Stomach smooth muscle (tissue), 2 donors: Measurements from ENCODE around the gene SPNS1.
"Not testable (repeated sequence)": the region's sequence is repeated elsewhere in the genome, so short reads cannot be mapped to it uniquely, and the experiment has no call there.

Source experiments
- H3K27ac ChIP-seq: one replicate; pipeline ENCODE4 v1.7.0; 2013; ENCODE audit warnings: mild to moderate bottlenecking, low read length, inconsistent platforms
- H3K27me3 ChIP-seq, 2 donors: one replicate each; pipeline ENCODE4 v1.7.0; 2013; ENCODE audit warnings: low read length in 2 of 2; ENCODE audit not compliant: insufficient read depth in 2 of 2, control insufficient read depth in 1 of 2
- H3K36me3 ChIP-seq, 2 donors: one replicate each; pipeline ENCODE4 v1.7.0; 2013; ENCODE audit warnings: low read length in 2 of 2; ENCODE audit not compliant: control insufficient read depth in 2 of 2, insufficient read depth in 2 of 2
- H3K4me1 ChIP-seq: one replicate; pipeline ENCODE4 v1.7.0; 2013; ENCODE audit warnings: low read length; ENCODE audit not compliant: control insufficient read depth, insufficient read depth
- H3K4me3 ChIP-seq, 2 donors: one replicate each; pipeline ENCODE4 v1.7.0; 2013; ENCODE audit warnings: low read length in 2 of 2
- H3K9ac ChIP-seq, 2 donors: one replicate each; pipeline ENCODE4 v1.7.0; 2013; ENCODE audit warnings: low read length in 2 of 2, mild to moderate bottlenecking in 1 of 2
- H3K9me3 ChIP-seq, 2 donors: one replicate each; pipeline ENCODE4 v1.7.0; 2013; ENCODE audit warnings: low read length in 2 of 2; ENCODE audit not compliant: control insufficient read depth in 2 of 2
- donor health status: healthy.
- donor health status: Pancreatic carcinoma.

SPNS1 gene

GRCh38 chr16:28958836-28959235 lies 15.7 kb upstream of the SPNS1 start:
- Histone ChIP-seq H3K36me3 (peaks cover 44 to 52% of the 10 kb centered on the region in 2 donors), H3K9ac (no peak overlapping the region), H3K9me3 (no peaks in the 10 kb centered on the region), H3K4me1 (no peaks in the 10 kb centered on the region), H3K27me3 (no peaks in the 10 kb centered on the region), H3K4me3 (no peak overlapping the region), H3K27ac (no peak overlapping the region)

GRCh38 chr16:28964072-28964471 lies 10.5 kb upstream of the SPNS1 start:
- H3K36me3 ChIP-seq, result peaks cover 24 to 39% of the 10 kb centered on the region in 2 donors
- H3K9me3 ChIP-seq, result no peaks in the 10 kb centered on the region
- no peak overlapping the region for H3K4me3 ChIP-seq
- no peak overlapping the region for H3K27ac ChIP-seq
- no peaks in the 10 kb centered on the region for H3K4me1 ChIP-seq
- H3K9ac ChIP-seq, result no peak overlapping the region
- H3K27me3 ChIP-seq, result no peaks in the 10 kb centered on the region

GRCh38 chr16:28964496-28964895 lies 10.1 kb upstream of the SPNS1 start:
- H3K4me1 ChIP-seq, result no peaks in the 10 kb centered on the region
- no peak overlapping the region for H3K4me3 ChIP-seq
- peaks cover 22 to 35% of the 10 kb centered on the region in 2 donors for H3K36me3 ChIP-seq
- no peak overlapping the region for H3K9ac ChIP-seq
- H3K27ac ChIP-seq, result no peak overlapping the region
- H3K27me3 ChIP-seq, result no peaks in the 10 kb centered on the region
- H3K9me3 ChIP-seq, result no peaks in the 10 kb centered on the region

- no peaks in the 10 kb centered on the region for H3K9me3 ChIP-seq
- no peak overlapping the region for H3K9ac ChIP-seq
- no peak overlapping the region for H3K27ac ChIP-seq
- no peaks in the 10 kb centered on the region for H3K4me1 ChIP-seq
- H3K36me3 ChIP-seq, result peaks cover 15 to 23% of the 10 kb centered on the region in 2 donors
- H3K4me3 ChIP-seq, result no peak overlapping the region
- H3K27me3 ChIP-seq, result no peaks in the 10 kb centered on the region
Observed at GRCh38 chr16:28967156-28967555, 7.4 kb upstream of the SPNS1 start.

- not testable (repeated sequence) for H3K9ac ChIP-seq, H3K4me3 ChIP-seq, H3K36me3 ChIP-seq, H3K27me3 ChIP-seq, H3K27ac ChIP-seq, H3K4me1 ChIP-seq, H3K9me3 ChIP-seq
Observed at GRCh38 chr16:28969696-28970095, 4.9 kb upstream of the SPNS1 start.

- Histone ChIP-seq H3K4me3 (peak overlapping the region; percentile 87 to 99), H3K9me3 (no peaks in the 10 kb centered on the region)
Observed at GRCh38 chr16:28974007-28974436, 556 bp upstream of the SPNS1 start.

GRCh38 chr16:28975158-28975599 lies 601 bp downstream of the SPNS1 start:
- Histone ChIP-seq H3K36me3 (peaks cover 10 to 21% of the 10 kb centered on the region in 2 donors), H3K27me3 (no peaks in the 10 kb centered on the region), H3K9ac (peak overlapping the region; percentile 90 to 92), H3K9me3 (no peaks in the 10 kb centered on the region), H3K4me3 (peak overlapping the region; percentile 87 to 99), H3K4me1 (peaks cover 17% of the 10 kb centered on the region), H3K27ac (peak overlapping the region; percentile 77)

More at GRCh38 chr16:28974007-28974436, 556 bp upstream of the SPNS1 start:
- H3K9ac ChIP-seq, result peak overlapping the region; percentile 90 to 92
- H3K36me3 ChIP-seq, result peaks cover 7 to 17% of the 10 kb centered on the region in 2 donors
- H3K27ac ChIP-seq, result peak overlapping the region; percentile 77
- H3K4me1 ChIP-seq, result peaks cover 17% of the 10 kb centered on the region
- H3K27me3 ChIP-seq, result no peaks in the 10 kb centered on the region

- Histone ChIP-seq H3K27ac (no peak overlapping the region), H3K9me3 (no peaks in the 10 kb centered on the region), H3K4me3 (no peak overlapping the region), H3K27me3 (no peaks in the 10 kb centered on the region), H3K4me1 (peaks cover 17% of the 10 kb centered on the region), H3K9ac (no peak overlapping the region), H3K36me3 (peaks cover 21 to 37% of the 10 kb centered on the region in 2 donors)
Observed at GRCh38 chr16:28977703-28978662, 3.4 kb downstream of the SPNS1 start.

GRCh38 chr16:28980330-28980729 lies 5.8 kb downstream of the SPNS1 start:
- H3K27ac ChIP-seq, H3K4me3 ChIP-seq, H3K27me3 ChIP-seq, H3K4me1 ChIP-seq, H3K9ac ChIP-seq, H3K9me3 ChIP-seq: not testable (repeated sequence)
- peaks cover 30 to 46% of the 10 kb centered on the region in 2 donors for H3K36me3 ChIP-seq

- Histone ChIP-seq H3K36me3 (peaks cover 30 to 47% of the 10 kb centered on the region in 2 donors), H3K9me3 (no peaks in the 10 kb centered on the region), H3K9ac (no peak overlapping the region), H3K27me3 (no peaks in the 10 kb centered on the region), H3K4me3 (no peak overlapping the region), H3K27ac (no peak overlapping the region), H3K4me1 (no peaks in the 10 kb centered on the region)
Observed at GRCh38 chr16:28980929-28981328, 6.4 kb downstream of the SPNS1 start.

- no peak overlapping the region for H3K9ac ChIP-seq
- peaks cover 0 to under 1% of the 10 kb centered on the region in 2 donors for H3K9me3 ChIP-seq
- H3K27ac ChIP-seq, result no peak overlapping the region
- H3K4me3 ChIP-seq, result no peak overlapping the region
- peaks cover 31 to 50% of the 10 kb centered on the region in 2 donors for H3K36me3 ChIP-seq
- no peaks in the 10 kb centered on the region for H3K27me3 ChIP-seq
- no peaks in the 10 kb centered on the region for H3K4me1 ChIP-seq
Observed at GRCh38 chr16:28981517-28981916, 6.9 kb downstream of the SPNS1 start.
